NCI-H1092 (cell line): ENCODE data around the gene LSAMP.

Experiments
- DNase-seq: peaks from one replicate; lab custom pipeline; 2025; lab: John Stamatoyannopoulos, UW

The LSAMP gene

DNA sequence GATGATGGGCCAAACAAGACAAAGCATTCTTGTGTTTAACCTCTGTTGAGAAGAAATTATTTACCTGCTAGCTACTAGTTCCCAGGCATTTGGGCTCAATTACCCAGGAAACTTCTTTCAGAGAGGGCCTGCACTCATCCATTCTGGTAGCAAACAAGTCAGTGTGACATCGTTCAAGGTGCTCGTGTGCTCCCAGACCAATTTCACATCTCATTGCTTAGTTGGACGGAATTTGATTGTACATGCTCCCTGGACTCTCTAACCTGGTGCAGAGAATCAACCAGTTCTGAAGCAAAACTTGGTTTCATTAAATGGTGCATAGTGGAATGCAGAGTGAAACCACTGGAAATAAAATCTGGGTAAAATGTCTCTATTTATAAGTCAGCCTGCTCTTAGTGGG, 392.7 kb downstream of the LSAMP start:
- no peak for DNase-seq

DNA sequence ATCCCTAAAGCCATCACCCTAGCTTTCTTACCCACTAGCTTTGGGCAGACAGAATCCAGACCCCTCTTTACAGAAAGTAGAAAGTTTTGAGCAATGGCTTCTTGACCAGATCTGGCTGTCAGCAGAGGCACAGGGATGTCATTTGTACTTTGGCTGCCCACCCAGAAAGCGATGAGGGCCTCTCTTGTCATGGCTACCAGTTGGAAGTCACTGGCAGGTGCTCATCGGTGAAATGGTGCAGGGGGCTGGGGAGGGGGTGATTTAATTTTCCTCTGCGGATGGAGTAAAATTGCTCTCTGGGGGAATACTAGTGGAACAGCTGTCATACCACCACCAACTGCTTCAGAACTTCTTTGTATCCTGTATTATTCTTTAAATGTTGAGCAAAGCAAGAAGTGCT, 393.7 kb downstream of the LSAMP start:
- DNase-seq = no peak

DNA sequence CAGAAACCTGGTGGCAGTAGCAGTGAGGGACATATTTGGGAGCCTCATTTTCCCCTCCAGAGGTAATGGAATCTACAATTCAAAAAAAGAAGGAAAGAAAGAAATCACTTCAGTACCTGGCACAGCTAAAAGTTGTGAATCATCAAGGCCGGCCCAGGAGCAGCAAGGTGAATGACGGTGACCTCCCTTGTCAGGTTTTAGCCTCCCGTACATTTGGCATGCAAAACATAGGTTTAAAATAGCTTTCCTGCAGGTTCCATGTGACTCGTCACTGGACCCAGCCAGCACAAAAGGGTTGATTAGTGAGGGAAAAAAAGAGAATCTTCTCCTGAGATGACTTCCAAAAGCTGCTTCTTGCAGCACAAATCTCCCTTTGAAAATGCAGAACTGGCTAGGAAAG, 394.2 kb downstream of the LSAMP start:
- DNase-seq = no peak

DNA sequence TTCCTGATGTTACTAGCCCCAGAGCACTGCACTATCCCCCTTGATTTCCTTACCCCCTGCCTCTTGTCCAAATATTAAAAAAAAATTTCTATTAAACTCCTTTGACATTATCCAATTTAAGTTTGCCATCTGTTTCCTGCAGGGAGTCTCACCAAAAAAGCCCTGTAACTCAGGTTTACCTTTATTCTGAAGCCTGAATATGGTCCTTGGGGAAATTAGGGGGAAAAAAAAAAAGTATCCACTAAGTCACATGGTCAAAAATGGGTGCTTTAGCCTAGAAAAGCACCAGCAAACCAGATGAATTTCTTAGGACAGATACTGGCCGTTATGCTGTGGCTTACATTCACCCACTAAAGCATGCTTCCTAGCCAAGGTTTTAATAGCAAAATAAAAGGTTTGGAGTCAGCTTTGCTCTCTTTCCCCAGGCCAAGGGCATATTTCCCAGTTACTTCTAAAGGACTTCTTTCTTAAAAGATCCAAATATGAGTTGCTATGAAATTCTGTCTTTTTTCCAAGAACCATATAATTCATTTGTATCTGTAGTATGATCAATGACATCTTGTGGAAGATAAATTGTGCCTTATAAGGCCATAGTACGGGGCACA, 394.9 kb downstream of the LSAMP start:
- no peak for DNase-seq

DNA sequence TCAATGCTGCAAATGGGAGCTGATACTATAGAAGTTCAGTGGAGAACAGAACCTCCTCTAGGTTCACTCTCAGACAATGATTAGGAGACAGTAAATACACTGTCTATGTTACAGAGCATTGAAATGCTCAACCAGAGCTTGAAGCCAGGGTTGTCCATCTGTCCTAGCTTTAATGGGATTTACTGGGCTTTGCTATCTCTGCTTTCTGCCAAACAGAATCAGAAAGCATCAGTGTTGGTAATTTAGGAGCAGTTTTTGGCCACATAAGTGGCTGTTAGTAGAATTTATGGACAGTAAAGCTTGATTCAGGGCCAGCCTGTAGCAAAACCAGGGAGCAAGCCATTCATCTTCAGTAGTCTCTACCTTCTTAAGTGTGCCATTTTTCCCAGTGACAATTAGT, 396.3 kb downstream of the LSAMP start:
- DNase-seq = no peak

DNA sequence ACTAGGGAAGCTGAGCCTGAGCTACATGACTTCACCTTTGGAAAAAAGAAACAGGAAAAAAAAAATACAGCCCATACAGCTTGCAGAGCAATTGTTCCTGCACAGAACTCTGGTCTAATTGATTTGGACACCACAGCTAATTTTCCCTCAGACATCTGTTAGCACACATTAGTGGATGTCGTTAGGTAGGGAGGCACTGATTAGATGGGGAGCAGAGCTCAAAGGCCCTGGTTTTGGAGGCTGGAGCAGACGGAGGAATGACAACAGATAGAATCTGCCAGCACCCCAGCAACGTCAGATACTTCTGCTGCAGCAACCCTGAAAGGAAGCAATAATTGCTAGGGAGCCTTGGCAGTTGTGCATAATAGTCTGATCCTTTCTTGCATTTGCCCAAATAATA, 398.9 kb downstream of the LSAMP start:
- no peak for DNase-seq

DNA sequence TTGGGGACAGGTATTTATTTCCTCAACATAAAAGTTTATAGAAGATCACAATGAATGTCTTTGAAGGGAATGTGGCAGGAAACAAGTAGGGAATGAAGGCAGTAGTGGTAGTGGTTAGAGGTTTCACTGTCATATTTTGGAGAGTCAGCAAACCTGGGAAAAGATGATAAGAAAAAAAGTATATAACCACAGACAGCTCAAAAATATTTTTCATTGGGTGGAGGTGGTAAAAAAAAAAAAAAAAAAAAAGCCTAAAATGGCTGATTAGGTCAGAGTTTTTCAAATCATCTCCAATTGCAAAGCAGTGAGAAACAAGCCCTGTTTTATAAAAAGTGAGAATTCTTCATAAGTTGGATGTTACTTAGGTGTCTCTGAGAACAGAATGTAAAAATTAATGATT, 400.0 kb downstream of the LSAMP start:
- DNase-seq = no peak

DNA sequence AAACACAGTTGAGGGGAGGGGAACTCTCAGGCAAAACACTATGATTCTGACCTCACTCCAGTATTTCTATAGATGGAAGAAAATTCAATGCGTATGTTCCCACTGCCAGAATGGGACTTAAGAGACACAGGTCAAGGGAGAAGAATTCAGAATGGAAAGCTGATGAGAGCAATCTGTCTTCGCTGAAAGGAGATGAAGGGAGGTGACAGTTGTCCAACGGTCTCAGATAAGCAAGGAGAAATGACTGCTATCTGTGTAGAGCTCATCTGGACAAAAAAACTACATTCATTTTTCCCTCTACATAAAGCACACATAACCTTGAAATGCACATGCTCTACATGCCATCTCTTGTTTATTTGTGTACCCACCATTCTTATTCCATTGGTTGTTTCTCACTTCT, 405.1 kb downstream of the LSAMP start:
- DNase-seq = no peak

DNA sequence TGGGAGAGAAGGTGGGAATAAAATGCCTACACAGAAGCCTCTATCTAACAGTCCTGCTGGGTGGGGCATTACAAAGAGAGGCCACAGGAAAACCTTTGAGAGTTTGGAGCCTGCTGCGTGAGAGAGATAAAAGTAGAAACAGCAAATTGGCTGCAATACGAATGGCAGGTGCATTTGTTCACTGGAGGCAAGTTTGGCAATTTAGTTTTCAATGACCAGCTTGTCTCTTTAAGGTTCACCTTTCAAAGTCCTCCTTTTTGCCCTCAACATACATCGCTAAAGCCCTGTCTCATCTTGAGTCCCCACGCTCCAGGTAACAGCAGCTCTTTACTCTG, 405.7 kb downstream of the LSAMP start:
- no peak for DNase-seq

DNA sequence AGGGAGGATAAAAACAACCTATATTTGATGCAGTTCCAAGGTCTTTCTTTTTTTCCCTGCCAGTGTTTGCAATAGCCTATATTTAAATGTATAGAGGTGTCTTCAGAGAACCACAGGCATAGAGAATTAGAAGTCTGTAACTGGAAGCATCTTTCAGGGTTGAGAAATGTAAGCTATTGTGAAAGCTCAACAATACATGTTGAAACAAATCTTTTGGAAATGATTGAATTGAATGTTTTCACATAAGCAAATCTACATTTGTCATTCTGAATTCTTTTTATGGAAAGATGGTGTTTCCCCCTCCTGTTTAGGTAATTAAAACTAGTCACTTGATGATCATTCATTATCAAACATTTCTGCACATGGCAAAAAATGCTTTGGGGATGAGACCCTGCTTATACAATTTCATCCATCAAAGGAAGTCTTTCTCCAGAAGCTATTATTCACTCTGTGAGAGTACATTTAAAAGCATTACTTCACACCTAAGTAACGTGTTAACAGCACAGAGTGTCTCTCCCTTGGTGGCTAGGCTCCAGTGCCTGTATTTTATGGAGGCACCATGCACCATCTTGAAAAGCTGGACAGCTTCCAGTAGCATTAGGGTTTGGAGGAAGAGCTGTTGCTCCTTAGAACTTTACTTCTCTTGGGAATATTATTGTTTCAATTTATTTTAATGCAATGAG, 406.2 kb downstream of the LSAMP start:
- no peak for DNase-seq

DNA sequence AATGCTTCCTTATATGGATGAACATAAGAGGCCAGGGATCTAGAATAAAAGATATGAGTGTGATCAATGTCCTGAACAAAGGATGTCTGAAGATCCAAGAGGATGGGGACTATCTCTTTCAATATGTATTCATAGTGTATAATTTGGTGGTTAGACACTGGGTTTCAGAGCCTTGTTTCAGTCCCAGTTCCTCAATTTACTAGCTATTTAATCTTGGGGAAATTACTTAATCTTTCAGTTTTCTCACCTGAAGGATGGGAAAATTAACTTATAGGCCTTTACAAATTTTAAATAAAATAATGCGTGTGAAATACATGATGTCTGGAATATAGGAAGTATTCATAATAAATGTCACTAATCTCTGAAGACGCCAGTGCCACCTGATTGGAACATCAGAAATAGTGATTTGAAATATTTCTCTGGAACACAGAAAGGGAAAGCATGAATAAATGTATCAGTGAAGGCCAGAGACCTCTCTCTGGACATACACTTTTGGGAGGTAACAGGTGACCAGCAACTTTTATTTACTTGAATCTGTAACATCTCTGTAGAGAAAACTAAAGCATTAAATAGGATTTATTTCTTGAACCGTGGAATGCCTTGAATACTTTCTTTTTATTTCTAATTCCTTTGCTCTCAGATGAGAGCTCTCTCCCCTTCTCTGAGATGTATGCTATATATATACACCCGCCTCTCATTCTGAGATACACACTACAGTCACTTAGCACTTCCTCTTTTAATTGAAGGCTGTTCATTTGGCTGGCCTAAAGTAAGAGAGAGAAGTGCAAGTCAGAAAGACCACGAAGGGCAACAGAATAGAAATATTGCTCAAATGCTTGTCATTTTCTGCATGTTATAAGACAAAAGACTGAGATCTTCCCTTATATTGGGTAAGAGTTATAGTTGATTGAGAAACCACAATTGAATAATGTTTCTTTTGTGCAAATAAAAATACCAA, 407.1 kb downstream of the LSAMP start:
- DNase-seq = no peak

DNA sequence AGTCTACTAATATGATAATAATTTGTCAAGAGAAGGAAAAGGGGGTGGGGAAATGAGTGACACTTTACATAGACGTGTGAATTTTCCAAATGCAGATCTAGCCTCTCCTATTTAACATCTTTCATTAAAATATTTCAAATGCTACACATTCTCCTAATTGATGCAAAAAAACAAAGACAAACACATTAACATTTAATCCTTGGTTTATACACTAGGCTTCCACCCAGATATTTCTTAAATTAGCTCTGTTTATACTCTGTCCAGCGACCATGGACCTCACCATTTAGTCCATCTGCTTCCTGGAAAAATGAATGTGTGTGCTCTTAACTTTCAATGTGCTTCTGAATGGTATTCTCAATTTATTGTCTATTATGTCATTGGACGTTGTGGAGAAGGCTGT, 409.9 kb downstream of the LSAMP start:
- no peak for DNase-seq

DNA sequence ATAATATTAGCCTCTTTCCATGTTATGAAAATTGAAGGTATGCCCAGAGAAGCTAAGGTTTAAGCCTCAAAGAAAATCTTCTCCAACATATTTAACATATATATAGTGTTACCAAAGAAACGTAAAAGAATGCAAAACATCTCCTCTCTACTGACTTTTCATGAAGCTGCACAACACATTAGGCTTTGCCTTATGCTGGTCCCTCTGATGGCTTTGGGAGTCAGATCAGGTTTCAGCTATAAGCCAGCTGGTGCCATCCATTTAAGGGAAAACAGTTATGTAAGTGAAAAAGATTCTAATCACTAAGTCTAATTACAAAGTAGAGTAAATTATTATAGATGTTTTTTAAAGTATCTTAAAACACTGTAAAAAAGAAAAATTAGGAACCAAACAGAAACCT, 410.5 kb downstream of the LSAMP start:
- peak; percentile 19 for DNase-seq

DNA sequence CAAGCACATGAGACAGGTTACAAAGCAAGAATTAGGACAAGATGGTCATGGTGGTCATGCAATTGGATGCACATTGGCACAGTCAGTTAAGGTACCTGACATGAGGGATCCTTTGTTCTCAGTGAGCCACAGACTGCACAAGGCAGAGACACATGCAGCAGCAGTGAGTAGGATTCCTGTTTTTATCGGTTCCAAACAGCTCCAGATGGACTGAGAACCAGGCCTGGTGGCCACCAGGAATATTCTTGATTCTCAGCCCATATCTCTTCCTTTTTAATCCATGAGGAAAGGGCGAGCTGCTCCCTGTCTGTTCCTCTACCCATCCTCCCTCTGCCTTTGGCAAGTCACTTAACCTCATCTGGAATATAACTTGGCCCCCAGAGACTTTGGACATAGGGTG, 411.2 kb downstream of the LSAMP start:
- DNase-seq = no peak

DNA sequence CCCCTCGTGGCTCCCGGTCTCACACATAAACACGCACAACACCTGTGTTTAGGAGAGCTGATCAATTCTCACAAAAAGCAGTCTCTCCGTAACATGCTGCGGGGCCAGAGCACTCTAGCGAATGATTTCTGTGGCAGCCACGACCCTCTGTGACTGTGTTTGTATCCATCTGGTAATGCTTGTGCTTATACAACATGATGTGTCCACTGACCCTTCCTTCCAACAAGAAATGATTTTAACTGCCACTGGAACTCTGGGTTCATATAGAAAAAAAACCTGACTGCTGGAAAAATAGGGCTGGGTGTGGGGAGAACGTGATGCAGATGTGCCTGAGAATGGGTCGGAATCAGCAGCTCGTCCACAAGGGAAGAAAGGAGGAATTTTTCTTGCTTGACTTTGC, 411.8 kb downstream of the LSAMP start:
- DNase-seq = no peak

DNA sequence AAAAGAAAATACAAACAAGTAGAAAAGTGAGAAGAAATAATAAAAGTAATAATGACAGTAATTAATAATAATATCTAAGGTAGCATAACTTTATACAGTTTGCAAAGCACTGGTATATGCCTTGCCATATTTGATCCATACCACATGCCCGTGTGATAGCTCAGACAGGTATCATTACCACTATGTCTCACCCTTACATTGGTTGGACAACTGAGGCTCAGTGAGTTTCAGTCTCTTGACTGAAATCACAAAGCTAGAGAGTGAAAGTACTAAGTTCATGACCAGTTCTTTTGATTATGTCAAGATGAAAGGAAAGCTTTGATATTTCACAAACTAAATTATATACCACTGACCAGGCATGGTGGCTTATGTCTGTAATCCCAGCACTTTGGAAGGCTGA, 413.1 kb downstream of the LSAMP start:
- no peak for DNase-seq

DNA sequence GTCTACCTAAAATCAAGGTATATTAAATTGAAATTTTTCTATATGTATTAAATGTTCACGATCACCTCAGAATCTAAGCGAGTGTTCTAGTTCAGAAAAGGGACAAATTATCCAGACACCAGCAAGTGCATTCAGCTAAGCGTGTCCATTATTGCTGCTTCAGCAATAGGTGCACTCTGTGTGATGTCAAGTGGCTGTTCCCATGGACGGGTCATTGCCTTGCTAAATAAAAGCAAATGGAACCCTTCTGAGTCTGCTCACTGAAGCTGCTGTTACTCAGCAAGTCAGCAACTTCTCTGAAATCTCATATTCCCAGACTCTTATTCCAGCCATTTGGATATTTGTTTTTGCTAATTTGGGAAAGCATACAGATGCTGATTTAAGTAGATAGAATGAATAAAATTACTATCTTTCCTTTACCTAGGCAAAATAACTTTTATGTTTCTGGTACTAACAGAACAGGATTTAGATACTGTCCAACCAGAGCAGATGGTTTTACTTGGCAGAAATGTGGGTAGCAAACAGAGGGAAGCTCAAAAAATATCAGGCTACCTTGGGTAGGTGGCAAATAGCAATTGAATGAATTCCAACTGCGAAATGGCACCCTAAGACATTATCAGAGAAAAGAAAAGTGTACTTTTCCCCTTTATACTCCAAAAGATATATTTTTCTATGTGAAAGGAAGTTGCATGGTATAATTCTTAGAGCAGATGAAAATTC, 415.0 kb downstream of the LSAMP start:
- no peak for DNase-seq

DNA sequence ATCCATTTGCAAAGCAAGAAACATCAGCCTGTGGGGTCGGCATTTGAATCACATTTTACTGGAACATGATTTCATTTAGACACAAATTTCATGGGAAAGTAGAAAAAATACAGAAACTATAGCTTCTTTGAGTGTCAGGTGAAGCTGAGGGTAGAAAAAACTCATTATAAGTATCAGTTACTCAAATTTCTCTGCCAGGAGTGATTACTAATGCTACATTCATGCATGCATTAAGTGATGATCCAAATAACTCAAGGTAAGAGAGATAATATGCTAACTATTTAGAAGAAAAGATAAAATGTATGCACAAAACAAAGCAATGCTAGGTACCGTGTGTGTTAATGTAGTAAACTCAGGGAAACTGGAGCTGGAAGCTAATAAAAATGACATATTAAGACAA, 416.0 kb downstream of the LSAMP start:
- DNase-seq = no peak

DNA sequence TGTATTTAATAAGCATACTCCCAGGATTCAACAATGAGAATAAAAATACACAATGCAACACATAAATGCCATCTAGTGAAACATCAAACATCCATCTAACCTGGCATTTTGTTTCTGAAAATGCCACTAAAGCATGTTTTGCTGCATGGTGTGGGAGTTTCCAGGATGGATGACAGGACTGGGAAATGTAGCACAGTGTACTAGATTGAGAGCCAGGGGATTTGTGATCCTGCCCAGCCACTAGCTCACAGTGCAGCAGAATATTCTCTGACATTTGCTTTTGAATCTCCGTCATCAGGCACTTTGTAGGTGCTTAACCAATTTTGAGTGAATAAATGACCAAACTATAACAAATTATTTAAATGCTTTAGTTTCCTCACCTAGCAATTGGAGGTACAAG, 417.1 kb downstream of the LSAMP start:
- no peak for DNase-seq

DNA sequence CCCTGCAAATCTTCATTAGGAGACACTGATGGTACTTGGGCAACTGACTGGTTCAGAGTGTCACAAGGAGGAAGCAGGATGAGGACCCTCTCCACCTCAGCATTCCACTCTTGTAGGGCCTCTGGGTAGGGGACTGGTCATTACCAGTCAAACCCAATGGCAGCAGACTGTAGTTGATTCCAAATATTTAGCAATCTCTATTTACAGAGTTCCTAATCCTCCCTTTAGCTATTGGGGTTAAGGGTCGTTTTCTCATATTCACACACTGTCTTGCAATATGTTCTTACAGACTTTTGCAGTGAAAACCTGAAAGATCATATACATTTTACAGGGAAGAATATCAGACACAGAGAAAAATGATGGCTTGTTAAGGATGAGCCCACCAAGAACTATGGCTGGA, 424.3 kb downstream of the LSAMP start:
- no peak for DNase-seq

DNA sequence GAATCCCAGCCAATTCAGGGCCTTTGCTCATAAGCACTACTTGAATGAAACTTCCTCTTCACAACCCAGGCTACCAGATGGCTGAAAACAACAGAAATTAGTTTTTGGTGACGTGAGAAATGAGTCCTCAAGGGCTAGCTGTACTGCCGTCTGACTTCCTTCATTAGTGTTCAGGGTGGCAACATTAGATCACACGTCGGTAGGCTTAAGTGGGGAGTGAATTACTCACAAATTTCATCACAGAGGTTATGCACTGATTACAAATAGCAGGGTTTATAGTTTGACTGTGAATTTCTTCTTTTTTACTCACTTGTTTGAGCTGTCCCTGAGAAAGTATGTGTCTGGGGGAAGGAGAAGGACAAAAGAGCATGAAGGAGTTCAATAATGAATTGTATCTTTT, 424.8 kb downstream of the LSAMP start:
- DNase-seq = no peak

DNA sequence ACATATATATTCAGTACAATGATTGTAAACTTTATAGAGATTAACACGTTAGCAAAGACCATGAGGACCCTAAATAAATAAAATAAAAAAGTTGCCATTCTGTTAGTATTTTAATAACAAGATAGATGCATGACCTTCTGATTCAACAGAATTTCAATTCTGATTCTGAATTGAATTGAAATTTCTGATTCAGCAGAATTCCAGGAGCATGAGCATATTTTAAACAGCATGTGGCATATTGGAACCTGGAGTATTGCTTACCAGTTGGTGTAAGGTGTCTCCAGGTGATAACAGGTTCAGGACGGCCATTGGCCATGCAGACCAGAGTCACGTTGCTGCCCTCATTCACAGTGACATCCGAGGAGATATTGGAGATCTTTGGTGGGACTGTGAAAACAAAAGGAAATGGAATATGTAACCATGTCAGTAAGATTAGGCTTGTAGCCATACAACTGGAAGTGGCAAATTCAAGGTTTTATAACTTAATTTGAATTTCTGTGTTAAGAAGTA, 426.0 kb downstream of the LSAMP start:
- no peak for DNase-seq
